GM04503 (cell line): Measurements from ENCODE around the gene RGS14.

Source experiments
- DNase-seq: peaks from one replicate; pipeline ENCODE4 v3.0.0-alpha.2; 2012; ENCODE audit warnings: low read depth

RGS14 gene

GRCh38 chr5:177382423-177383029, 24.8 kb downstream of the RGS14 start:
- no peak for DNase-seq

- DNase-seq: no peak
Measured at GRCh38 chr5:177383181-177383580, 25.5 kb downstream of the RGS14 start.

- DNase-seq: no peak
Measured at GRCh38 chr5:177384134-177384533, 26.4 kb downstream of the RGS14 start, which contains the start of gene SLC34A1. Gene SLC34A1, plus strand, starts transcription at chr5:177384434. Its CDS starts 1,308 bp downstream, at chr5:177385742.

- DNase-seq: no peak
Measured at GRCh38 chr5:177385720-177386119, 28.0 kb downstream of the RGS14 start.

DNA sequence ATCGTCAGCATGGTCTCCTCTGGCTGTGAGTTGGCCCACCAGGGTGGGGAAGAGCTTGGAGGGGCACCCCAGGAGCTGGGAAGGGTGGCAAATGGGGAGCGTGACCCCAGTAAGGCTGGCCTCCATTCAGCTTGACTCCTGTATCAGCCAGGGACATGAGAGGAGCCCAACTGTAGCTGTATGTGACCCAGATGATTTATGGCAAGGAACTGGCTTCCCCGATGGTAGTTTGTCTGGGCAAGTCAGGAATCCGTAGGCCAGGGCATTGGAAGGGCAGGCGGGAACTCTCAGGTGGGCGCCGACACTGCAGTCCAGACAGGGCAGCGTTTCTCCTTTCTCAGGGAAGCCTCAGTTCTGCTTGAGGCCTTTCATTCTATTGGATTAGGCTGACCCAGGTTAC, 28.8 kb downstream of the RGS14 start:
- DNase-seq: no peak

GRCh38 chr5:177387405-177387804, 29.7 kb downstream of the RGS14 start:
- no peak for DNase-seq

DNA sequence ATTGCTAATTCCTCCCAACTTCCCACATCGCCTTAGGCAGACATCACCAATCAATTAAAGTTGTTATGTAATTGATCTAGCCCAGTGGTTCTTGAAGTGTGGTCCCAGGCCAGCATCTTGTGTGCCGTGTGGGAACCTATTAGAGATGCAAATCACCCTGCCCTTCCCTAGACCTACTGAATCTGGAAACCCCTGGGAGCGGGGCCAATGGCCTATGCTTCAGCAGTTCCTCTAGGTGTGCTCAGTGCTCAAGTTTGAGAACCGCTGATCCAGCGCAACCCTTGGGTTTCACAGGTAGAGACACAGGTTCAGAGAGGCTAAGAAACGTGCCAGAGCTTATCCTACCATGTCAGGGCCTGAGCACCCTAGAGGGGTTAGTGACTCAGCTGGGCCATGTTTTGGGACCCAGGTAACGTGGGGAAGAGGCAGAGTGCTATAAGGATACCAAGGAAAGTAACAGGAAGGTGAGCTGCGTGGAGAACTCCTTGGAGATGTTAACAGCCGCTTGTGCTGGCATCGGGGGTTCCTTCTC, 30.9 kb downstream of the RGS14 start:
- no peak for DNase-seq

- peak; percentile 75 for DNase-seq
Measured at GRCh38 chr5:177389241-177390169, 31.8 kb downstream of the RGS14 start.

DNA sequence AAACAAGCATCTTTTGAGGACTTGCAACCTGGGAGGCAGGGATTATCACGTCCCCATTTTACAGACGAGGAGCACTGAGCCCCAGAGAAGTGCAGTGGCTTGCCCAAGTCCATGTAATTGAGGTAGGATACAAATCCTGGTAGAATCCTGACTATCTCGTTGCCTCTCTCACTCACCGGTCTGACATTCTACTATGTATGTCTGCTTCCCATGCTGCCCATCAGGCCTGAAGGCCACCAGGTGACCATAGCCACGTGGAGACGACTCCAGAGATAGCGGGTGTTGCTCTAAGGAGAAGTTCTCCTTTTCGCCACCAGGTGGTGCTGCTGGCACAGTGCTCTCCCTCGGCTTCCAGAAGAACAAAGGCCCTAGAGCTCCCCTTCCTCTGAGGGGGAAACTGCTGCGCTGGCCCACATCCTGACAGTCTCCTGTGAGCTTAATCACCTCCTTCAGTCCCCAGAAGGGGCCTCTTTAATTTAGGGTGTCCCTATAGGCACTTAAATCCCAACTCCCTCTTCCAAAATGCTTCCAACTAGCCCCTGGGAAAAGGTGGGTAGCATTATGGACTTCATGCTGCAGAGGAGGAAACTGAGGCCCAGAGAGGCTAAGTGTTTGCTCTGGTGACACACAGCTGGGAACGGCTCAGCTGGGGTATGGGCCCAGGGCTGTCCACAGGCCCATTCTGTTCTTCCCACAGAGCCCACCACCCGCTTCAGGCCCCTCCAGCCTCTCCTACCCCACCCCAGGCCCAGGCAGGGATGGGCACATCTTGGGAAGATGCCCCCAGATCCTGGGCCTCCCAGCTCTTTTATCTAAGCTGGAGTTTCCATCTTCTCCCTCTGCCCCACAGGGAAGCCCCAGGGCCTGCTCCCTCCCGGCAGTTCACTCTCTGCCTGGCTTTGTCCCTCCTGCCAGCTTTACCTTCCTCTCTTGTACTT, 32.9 kb downstream of the RGS14 start:
- no peak for DNase-seq

- no peak for DNase-seq
Measured at GRCh38 chr5:177392765-177393164, 35.0 kb downstream of the RGS14 start.

- no peak for DNase-seq
Measured at GRCh38 chr5:177393206-177393765, 35.6 kb downstream of the RGS14 start.

GRCh38 chr5:177393990-177394389, 36.3 kb downstream of the RGS14 start:
- no peak for DNase-seq

DNA sequence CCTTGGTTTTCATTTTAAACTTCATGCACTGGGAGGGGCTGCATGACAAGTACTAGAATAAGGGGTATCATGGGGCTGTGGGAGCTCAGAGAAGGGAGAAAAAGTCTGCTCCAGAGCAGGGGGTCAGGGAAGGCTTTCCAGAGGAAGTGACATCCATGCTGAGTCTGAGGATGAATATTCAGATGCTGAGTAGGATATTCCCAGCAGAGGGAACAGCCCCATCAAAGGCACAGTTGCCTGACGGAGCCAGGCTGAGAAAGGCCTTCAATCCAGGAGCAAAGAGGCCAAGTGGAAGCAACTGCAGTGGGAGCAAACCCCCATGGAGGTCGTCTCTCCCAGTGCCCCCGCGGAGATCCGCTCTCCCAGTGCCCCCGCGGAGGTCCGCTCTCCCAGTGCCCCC, 38.4 kb downstream of the RGS14 start:
- no peak for DNase-seq

- no peak for DNase-seq
Measured at GRCh38 chr5:177396807-177397206, 39.1 kb downstream of the RGS14 start.

GRCh38 chr5:177397875-177398390, 40.2 kb downstream of the RGS14 start:
- no peak for DNase-seq

DNA sequence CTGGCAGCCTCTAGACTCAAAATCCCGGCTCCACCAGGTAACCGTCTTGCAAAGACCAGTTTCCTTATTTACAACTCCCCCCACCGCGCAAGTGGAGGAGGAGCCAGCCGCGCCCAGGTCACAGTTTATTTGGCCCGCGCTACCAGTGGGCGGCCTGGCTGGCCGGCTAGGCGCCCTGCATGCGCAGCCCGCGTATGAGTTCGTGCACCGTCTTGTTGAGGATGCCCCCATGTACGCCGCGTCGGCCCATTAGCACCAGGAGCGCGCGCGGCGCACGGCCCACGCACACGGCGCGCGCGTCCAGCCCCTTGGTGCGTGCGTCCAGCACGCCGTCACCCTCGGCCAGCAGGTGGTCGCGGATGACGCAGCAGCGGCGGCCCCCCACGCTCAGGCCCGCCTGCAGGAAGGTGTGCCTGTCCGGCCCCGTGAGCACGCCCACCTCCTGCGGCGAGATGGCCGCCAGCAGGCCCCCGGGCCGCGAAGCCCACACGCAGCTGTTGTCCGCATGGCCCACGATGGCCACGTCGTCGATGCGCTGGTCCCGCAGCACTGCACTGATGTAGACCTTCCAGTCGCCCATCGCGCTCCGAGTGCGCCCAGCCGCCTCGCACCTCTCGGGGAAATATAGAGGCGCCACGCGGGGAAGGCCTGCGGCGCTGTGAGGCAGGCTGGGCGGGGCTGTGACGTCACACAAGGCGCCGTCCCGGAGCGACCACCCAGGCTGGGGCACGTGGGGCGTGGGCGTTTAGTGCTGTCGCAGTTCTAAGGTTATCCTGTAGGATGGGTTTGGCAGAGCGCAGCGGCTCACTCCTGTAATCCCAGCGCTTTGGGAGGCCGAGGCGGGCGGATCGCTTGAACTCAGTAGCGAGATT, 42.5 kb downstream of the RGS14 start, which contains the start of gene PFN3:
TSS of gene PFN3 (minus strand) at position 665 of the 872 bp plus-strand sequence. CDS start at position 580, 85 bp downstream.
- no peak for DNase-seq

DNA sequence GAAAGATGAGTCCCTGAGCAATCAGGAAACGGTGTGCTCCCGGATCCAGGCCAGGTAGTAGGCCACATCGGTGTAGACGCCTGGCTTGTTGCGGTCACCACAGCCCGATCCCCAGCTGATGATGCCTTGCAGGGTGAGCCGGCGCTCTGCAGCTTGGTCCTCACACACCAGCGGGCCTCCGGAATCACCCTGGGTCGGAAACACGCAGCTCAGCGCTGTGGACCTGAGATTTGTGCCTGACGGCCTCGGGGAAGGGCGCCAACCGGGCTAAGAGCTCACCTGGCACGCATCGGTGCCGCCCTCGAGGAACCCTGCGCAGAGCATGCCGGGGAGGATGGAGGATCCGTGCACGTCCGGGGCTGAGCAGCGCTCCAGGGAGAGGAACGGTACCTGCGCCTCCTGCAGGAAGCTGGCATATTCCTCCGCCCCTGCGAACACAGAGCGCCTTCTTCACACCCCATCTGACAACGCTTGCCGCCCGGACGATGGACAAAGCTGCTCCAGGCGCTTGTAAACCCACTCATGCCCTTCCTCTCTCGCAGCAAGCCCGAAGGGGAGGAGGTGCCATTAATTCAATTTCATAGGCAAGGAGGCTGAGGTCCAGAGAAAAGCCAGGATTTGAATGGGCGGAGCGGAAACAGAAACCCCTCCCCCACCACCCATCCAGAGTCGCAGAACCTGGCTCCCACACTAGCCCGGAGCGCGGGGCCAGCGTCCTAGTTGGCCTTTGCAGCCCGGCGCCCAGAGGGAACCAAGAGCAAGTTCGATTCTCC, 44.7 kb downstream of the RGS14 start:
- no peak for DNase-seq

DNA sequence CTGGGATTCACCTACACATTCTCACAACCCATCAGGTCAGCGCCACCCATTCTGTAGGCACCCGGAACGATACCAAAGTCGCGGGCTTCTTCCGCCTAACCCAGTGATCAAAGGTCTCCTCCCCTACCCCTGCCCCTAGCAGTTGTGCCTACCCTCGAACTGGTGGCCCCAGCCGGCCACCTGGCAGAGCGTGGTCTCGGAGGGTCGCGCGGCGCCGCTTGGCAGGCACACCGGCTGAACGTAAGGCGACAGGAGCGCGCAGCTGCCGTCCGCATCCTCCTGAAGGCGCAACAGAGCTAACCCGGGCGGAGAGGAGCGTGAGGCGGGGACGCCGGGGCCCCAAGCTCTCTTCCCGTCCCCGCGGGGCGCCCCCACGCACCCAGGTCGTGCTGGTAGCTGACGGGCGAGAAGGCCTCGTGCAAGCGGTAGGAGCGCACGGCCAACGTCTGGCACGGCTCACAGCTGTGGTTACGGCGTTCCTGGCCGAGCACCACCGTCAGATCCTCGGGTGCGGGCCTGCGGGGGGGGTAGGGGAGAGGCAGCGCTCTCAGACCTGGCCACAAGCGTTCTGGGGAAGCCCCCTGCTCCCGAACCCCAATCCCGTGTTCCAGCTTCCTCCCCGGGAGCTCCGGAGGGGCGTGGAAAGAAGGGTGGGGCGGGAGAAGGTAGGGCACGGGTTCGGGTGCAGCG, 45.5 kb downstream of the RGS14 start:
- no peak for DNase-seq
